HG03342 (cell line): ENCODE measurements around the gene MGARP.
A peak's percentile ranks its signal among the peaks of the same experiment; 100 is the strongest.
"Not testable (repeated sequence)": the region's sequence is repeated elsewhere in the genome, so short reads cannot be mapped to it uniquely, and the experiment has no call there.

Experiments
- ATAC-seq: cut with Tn5 transposase; IDR thresholded peaks from one replicate; pipeline ENCODE4 v1.9.1; 2021; ENCODE audit warnings: mild to moderate bottlenecking, moderate library complexity; ENCODE audit not compliant: unreplicated experiment

The MGARP gene

DNA sequence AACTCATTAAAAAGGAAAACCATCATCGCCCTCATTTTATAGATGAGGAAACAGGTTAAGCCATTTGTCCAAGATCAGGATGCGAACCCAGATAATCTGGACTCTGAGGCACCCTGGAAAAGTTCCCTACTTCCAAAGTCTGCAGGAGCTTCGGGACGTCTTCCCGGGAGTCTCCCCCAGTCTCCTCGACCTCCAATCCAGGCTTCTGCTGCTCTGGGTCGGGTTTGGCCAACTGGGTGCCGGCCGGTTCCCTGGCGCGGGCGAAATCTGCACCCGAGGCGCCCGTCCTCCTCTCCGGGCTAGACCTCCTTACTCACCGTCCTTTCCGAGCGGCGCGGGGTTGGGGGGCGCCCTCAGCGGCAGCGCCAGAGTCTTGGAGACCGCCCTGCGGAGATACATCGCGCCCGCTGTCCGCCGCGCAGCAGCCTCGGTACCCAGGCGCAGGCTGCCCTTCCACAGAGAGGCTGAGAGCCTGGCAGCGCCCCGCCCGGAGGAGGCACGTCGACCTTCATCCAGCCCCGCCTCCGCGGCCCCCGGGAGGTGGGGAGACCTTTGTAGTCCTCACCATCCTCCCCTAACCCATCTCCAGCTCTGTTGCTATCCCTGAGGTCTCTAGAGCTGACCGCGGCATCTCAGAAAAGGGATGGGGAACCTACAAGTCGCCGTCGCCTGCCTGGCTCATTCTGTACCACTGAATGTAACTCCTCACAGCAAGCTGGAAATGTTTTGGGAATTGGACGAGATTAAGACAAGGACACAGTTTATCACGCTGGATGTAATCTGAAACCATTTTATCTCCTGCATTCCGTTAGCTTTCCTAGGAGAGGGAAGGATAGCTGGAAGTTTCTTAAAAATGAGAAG, at the start of gene MGARP:
MGARP (minus strand) TSS at position 466 of the 861 bp plus-strand sequence; CDS start at position 399, 67 bp downstream.
- ATAC-seq, result no peak

DNA sequence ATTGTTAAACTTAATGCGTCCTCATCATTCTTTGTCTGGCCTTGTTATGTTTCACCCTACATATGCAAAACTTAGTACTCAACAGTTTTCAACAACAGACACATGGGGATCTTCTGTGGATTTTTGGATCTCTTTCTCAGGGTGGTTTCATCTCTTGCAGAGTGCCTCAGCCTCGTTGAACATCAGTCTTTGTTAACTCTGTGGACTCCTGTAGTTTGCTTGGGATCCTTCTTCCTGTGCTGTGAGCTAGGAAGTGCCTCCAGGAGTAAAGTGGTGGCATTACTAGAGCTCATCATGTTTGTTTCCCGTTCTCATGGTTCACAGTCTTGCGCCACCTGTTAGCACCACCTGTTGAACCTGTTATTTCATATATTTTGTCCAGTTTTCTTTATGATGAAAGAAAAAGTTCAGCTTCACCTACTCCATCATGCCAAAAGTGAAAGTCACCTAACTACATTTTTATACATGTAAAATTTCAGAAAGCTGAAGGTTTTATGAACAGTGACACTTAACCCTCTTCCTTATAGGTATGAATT, 49.7 kb upstream of the MGARP start:
- ATAC-seq, result no peak

DNA sequence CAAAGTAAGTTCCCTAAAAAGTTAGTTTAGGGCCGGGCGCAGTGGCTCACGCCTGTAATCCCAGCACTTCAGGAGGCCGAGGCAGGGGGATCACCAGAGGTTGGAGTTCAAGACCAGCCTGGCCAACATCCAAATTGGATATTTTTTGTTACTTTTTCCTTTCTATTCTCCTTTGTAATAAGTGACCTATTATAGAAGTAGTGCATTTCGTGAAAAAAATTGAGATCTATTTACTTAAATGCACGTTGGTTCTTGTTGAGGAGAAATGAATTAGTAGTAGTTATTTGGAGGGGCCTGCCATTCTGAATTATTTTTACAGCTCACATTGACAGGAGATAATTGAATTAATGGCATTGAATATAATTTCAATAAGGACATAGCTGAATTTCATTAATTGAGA, 44.6 kb upstream of the MGARP start:
- no peak for ATAC-seq

DNA sequence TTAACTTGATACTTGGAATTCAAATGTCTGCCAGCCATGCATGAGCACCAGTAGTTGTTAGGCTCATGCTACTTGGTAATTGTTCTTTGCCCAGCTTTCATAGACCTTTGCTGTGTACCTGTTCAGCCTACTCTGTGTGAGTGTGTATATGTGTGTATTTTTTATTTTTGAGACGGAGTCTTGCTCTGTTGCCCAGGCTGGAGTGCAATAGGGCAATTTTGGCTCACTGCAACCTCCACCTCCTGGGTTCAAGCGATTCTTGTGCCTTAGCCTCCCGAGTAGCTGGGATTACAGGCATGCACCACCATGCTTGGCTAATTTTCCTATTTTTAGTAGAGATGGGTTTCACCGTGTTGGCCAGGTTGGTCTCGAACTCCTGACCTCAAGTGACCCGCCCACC, 42.5 kb upstream of the MGARP start:
- ATAC-seq, result not testable (repeated sequence)

DNA sequence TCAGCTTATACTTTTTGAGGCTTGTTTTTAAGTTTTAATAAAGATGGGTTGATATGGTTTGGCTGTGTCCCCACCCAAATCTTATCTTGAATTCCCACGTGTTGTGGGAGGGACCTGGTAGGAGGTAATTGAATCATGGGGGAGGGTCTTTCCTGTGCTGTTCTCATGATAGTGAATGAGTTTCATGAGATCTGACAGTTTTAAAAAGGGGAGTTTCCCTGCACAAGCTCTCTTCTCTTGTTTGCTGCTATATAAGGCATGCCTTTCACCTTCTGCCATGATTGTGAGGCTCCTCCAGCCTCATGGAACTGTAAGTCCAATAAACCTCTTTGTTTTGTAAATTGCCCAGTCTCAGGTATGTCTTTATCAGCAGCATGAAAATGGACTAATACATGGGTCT, 42.0 kb upstream of the MGARP start:
- ATAC-seq, result not testable (repeated sequence)

DNA sequence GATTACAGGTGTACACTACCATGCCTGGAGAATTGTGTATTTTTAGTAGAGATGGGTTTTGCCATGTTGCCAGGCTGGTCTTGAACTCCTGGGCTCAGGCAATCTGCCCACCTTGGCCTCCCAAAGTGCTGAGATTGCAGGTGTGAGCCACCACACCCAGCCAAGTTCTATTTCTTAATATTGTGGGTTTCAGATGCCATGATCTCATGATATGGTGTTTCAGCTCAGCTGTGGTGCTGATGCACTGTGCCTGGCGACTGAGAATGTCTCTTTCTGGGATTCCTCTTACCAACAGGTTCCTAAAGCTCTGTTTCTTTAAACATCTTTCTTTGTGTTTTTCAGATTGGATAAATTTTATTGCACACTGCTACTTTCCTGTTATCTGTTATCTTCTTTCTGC, 39.5 kb upstream of the MGARP start:
- no peak for ATAC-seq

DNA sequence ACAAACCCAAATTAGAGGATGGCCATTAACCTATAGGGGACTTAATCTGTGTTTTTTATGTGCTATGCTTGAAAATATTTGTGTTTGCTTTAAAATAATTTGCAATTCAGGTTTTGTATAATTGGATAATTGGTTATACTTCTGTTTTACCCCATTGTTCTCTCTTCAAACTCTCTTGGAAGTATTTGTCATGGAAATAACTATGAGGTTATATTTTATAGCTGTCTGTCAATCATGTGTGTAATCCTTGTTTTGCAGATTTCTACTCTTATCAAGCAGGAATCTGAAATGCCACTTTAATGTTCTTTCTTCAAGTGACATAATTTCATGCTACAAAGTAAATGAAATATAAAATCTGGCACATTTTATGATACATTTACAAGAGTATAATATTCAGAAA, 37.6 kb upstream of the MGARP start:
- ATAC-seq, result no peak

DNA sequence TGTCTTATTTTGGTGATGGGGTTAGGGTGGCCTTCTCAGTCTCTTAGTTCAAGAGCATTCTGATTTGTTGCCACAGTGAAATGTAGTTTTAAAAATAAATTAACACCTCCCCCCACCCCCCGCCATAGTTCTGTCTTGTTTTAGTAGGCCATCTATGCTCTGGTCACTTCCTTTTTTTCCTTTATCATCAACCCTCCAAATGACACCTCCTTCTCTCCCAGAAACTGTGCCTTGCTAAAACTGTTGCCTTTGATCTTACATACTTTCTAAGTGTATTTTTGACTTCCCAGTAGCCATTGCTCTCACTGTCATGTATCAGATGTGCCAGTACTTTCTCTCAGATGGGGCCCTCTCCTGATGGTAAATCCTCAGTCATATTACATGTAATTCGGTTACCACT, 36.7 kb upstream of the MGARP start:
- no peak for ATAC-seq

DNA sequence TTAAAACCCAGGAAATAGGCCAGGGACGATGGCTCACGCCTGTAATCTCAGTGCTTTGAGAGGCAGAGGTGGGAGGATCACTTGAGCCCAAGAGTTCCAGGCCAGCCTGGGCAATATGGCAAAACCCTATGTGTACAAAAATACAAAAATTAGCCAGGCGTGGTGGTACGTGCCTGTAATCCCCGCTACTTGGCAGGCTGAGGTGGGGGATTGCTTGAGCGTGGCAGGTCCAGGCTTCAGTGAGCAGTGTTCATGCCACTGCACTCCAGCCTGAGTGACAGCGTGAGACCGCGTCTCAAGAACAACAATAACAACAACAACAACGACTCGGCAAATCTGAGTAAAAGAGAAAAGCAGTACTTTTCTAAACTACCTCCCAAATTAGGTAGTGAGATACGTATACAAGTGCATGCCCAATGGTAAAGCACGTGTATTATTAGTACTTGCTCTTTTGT, 35.2 kb upstream of the MGARP start:
- ATAC-seq, result peak; percentile 81

DNA sequence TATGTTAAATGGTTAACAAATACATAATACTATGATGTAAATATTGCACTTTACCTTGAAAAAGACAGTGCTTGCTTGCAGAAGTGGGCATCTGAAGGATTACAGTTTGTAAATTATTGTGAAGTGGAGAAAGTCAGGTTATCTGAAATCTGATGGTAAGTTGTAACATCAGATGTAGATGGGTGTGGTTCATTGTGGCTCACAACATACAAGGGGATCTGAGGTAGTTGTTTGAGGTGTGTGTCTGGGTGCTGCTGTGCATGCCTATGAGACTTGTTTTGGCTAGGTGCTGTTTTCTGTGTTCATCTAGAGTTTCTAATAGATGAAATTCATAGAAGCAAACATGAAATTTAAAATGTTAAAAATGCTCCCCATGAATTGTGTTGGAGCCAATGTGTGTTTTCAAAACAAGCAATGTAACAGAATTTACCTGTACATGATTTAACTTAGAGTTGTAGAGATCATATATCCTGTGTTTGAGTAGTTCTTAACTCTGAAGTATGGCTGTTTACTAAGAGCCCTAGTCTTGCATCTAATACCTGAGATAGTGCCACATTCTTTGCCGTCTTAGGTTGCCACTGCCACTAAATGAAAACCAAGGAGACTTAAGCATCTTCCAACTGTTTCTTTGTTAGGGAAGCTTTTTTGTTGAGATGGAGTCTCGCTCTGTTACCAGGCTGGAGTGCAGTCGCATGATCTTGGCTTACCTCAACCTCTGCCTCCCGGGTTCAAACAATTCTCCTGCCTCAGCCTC, 34.2 kb upstream of the MGARP start:
- no peak for ATAC-seq

DNA sequence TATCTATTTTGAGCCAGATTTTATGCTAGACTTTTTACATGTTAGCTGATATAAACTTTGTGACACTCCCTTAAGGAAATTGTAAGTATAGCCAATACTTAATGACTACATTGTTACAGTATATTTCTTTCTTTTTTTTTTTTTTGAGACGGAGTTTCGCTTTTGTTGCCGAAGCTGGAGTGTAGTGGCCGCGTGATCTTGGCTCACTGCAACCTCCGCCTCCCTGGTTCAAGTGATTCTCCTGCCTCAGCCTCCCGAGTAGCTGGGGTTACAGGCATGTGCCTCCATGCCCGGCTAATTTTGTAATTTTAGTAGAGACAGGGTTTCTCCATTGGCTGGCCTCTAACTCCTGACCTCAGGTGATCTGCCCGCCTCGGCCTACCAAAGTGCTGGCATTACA, 33.4 kb upstream of the MGARP start:
- ATAC-seq, result not testable (repeated sequence)

DNA sequence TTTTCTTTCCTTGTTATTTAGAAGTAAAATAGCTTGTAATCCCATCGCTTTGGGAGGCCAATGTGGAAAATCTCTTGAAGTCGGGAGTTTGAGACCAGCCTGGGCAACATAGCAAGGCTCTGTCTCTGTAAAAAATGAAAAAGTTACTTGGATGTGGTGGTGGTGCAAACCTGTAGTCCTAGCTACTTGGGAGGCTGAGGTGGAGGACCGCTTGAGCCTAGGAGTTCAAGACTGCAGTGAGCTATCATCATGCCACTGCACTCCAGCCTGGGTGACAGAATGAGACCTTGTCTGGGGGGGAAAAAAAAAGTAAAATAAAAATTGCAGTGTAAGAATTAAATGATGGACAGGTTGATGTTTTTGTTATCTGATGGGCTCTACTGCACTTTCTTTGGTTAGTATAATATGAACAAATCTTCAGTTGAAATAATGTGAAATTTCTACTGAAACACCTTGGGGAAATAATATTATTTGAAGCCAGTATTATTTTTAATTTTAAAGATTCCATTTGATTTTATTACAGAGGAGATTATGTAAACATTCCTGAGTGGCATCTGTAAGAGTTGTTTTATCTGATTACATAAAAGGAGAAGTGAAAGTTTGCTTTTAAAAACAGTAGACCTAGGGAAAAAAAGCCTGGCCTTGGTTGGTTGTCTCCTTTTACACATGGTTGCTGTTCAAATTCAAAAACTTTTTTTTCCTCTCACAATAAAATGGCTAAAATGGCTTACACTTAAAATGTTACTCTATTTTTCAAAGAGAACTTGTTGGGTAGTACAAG, 32.7 kb upstream of the MGARP start:
- ATAC-seq, result no peak

DNA sequence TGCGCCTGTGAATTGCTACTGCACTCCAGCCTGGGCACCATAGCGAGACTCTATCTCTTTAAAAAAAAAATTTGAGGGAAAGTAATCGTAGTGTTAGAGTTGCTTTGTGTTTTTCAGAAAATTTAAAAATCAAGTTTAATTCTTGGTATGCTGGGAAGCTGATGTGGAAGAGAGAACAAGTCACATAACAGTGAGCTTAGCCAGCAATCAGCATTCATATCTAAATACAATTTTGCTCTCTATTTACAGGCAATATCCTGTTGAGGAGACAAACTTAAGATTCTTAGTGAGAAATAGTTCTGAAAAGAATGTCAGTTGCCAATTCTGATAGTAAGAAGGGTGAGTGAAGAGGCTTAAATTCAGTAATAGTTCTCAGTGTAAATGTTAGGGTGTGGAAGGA, 31.9 kb upstream of the MGARP start:
- ATAC-seq, result no peak

DNA sequence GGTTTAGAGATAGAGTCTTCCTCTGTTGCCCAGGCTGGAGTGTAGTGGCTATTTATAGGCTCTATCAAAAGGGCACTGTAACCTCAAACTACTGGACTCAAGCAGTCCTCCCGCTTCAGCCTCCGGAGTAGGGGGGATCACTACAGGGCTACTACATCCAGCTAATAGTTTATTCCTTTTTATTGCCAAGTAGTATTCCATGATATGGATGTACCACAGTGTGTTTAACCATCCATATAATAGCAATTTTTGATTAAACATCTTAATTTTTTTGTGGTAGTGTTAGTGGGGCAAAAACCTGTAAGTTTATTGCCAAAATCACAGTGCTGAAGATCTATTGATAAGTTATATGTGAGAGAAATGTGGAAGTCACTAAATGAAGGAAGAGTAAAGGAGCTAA, 24.9 kb upstream of the MGARP start:
- ATAC-seq, result no peak

DNA sequence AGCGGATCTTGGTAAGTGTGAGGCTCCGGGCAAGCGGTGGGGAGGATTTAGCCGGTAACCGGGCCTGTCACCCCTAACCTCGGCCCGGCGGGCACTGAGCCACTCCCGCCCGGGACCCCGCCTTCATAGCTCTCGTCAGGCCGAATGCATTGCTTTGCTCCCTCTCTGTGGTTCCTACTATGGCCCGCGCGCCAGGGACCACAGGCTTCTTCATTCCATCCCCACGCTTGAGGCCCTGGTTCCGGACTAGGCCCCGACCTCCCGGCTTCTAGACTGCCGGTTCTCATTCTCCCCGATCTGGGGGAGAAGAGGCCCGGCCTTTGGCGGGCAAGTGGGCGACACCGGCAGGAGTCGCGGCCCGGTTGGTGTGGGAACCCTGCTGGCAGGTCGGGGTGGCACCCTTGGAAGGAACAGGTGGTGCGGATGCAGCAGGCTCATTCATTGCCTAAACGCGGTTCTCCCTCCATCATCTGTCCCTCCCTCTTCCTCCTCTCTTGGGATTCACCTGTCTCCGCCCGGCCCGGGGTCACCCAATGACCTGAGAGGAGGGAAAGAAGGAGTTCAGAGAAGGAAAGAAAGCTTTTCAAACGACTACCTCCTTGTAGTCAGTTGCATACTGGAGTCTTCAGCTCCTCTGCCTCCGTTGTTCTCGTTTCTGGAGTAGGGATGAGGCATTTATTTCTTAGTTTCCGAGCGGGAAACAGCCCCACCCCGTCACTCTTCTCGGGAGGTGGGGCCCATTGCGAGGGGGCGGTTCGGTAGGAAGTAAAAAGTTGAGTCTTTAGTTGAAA, 22.0 kb upstream of the MGARP start, which contains the start of gene NDUFC1:
NDUFC1 (minus strand) TSS at position 657 of the 791 bp plus-strand sequence. CDS start 6,679 bp downstream, outside the sequence.
- peak; percentile 37 for ATAC-seq

DNA sequence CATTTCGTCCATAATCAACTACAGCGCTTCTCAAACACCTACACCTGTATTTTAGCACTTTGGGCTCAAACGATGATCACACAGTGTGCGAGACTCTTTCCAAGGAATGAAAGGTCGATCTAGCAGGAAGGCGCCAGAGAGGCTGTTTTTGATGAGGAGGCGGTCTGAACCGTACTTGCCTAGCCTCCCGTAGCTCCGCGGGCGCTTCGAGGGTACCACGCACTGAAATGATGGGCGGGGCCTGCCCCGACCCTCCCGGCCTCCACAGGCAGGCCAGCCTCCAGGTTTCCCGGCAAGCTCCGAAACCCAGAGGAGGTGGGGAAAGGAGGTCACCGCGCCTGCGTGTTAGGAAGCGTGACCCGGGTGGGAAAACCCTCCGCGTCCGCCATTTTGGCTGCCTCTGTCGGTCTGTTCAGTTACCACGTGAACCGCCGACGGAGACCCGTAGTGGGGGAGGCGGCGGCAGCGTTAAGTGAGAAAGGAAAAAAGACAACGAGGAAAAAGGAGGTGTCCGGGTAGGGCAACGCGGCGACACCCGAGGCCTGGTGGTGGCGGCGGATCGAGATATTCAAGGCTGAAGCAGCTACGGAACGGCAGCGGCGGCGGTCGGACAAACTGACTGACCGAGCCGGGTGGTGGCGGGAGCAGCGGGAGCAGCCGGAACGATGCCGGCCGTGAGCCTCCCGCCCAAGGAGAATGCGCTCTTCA, 21.2 kb upstream of the MGARP start, which contains the start of gene NAA15:
NAA15 (plus strand) TSS at position 393 of the 708 bp plus-strand sequence; CDS start at position 666, 273 bp downstream.
- ATAC-seq, result peak; percentile 81

DNA sequence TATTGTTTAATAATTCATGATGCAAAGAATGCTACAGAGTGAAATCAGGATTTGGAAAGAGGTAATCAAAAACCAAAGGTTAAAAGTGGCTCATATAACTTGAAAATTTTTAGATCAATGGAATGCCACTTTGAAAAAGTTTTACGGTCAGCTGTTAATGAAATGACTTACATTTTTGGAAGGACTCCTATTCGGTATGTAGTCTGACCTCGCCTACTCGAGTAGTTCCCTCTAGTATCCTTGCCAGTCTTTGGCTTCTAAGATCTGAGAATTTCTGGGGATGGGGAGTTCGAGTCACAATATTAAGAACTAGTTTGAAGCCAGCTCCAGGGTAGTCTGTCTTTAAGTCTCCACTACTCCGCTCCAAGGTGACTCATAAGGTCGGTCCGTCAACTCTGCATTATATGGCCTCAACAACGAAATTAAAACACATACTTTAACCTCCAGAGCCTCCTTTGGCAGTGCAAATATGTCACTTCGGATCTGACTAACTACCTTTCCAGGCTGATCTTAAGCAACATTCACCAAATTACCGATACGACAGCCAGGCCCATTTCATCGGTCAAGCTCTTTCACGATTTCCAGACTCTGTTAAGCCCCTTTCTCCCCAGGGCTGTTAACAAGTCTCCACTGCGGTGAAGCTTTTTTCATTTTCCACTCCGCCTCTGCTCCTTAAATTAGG, 20.5 kb upstream of the MGARP start:
- ATAC-seq, result peak; percentile 8

DNA sequence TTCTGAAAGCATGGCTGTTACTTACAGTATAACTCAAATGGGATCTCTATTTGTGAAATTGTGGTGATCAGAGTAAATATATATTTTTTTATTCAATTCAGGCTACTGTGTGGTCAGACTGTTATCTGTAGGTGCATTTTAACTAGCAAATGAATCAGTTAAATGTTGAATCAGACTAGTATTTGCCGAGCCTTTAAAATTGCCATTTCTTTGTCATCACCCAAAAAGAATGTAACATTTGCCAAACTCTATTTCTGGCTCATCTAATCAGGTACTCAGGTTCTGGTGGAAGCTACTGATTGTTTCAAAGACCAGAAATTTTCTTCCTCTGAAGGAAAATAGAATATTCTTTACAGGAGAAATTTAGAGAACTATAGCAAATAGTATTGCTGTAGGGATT, 19.5 kb upstream of the MGARP start:
- ATAC-seq, result no peak

DNA sequence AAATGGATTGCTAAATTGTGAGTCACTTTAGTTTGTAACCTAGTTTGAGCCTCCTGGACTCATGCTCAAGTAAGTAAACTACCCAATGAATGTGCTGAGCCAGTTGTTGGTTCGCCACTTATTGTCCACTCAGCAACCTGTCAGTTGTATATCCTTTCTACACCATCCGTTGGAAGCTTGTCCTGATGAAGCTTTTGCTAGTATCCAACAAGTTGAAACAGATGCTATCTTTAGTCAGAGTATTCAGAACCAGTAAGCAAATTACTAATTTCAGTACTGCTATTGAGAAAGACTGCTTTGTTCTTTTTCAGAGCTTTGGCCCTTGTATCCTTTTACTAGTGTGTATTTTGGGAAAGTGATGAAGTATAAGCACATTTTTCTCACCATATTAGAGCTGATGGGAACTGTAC, 17.0 kb upstream of the MGARP start:
- ATAC-seq, result no peak
